Globus pallidus (tissue), 1 donor: ENCODE results near the gene IGSF9B.

Experiments
- DNase-seq: peaks from one replicate; pipeline ENCODE4 v3.0.0-alpha.2; 2015; ENCODE audit warnings: low spot score

Gene IGSF9B

GRCh38 chr11:133983660-133984316 is 27.0 kb upstream of the IGSF9B start:
- DNase-seq = no peak

- DNase-seq = no peak
Observed at GRCh38 chr11:133982876-133983275, 26.1 kb upstream of the IGSF9B start.

- DNase-seq = no peak
Observed at GRCh38 chr11:133982151-133982550, 25.4 kb upstream of the IGSF9B start.

GRCh38 chr11:133981156-133981555 is 24.4 kb upstream of the IGSF9B start:
- DNase-seq = no peak

GRCh38 chr11:133980665-133981064 is 23.9 kb upstream of the IGSF9B start:
- no peak for DNase-seq

- no peak for DNase-seq
Observed at GRCh38 chr11:133978794-133979193, 22.0 kb upstream of the IGSF9B start.

- DNase-seq = no peak
Observed at GRCh38 chr11:133977067-133977677, 20.4 kb upstream of the IGSF9B start.

GRCh38 chr11:133975488-133975849 is 18.7 kb upstream of the IGSF9B start:
- DNase-seq = no peak

GRCh38 chr11:133974836-133975487 is 18.2 kb upstream of the IGSF9B start:
- no peak for DNase-seq

- no peak for DNase-seq
Observed at GRCh38 chr11:133971881-133972280, 15.1 kb upstream of the IGSF9B start.

- DNase-seq = no peak
Observed at GRCh38 chr11:133969112-133969511, 12.3 kb upstream of the IGSF9B start.

GRCh38 chr11:133968300-133968699 is 11.5 kb upstream of the IGSF9B start:
- DNase-seq = no peak

DNA sequence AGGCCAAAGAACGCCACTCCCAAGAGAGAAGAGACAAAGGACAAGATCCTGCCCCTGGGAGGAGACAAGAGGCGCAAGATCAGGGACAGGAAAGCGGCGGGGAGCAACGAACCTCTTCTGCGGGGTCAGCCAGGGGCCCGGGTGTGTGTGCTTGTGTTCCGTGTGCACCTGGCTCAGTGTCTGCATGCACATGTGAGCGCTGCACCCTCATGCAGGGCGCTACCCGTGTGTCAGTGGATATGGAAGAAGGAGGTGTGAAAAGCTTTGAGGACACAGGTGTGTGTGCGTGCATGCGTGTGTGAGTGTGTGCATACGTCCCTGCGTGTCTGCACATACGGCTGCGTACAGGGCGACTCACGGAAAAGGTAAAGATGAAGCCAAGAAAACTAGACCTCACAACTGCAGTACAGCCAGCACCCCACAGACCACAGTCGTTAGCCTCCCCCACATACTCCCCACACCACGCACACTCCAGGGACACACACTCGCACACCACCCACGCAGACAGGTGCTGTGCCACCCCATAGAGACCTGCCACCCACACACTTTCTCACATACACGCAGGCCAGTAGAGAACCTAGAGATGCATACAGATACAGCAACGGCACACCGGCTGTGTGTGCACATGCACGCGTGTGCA is 11.0 kb upstream of the IGSF9B start:
- no peak for DNase-seq

DNA sequence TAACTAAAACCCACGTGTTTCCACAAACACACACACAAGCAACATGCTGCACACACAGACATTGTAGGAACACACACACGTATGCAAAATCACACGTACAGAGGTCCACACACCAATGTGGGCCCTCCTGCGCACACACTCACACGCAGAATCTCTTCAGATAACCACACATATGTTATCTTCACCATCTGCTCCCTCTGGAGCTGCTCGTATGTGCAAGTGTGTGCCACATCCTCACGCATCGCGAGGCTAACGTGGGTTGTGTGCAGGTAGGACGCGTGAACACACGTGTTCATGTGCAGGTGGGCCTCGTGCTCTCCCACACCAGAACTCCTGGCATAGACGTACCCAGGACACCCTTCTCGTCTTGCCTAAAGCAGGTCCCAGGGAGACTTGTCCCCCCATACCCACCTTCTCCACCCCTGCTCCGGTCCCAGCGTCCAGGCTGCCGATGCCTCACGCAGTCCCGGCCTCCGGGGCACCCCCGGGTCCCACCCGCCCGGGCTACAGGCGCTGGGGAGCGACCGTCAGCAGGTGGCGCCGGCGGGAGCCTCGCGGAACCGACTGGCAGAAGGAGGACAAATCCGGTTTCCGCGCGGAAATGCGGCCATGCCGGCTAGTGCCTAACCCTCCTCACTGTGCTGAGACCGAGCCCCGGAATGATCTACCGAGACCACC is 10.3 kb upstream of the IGSF9B start:
- no peak for DNase-seq

DNA sequence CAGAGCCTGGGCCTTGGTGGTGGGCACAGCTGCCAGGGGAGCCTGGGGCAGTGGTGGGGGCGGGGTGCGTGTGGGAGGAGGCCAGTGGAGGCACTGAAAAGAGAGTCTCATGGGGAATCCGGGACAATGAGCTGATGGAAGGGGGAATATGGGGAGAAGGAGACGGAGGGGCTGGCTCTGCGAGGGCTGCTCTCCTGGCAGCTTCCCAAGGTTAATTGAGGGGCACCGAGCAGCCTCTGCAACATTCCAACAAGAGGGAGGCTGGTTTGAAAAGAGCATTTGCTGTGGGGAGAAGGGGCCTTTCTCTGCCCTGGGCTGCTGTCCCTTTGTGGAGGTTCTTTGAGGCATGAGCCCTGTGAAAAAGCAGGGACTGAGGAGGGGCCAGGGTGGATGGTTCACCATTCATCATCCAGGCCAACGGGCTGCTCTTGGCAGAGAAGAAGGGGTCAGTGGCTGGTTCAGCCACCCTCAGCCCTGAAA is 9.4 kb upstream of the IGSF9B start:
- no peak for DNase-seq

GRCh38 chr11:133965031-133965601 is 8.3 kb upstream of the IGSF9B start:
- DNase-seq = no peak

GRCh38 chr11:133964356-133964755 is 7.6 kb upstream of the IGSF9B start:
- no peak for DNase-seq

GRCh38 chr11:133961890-133962289 is 5.1 kb upstream of the IGSF9B start:
- DNase-seq = no peak

DNA sequence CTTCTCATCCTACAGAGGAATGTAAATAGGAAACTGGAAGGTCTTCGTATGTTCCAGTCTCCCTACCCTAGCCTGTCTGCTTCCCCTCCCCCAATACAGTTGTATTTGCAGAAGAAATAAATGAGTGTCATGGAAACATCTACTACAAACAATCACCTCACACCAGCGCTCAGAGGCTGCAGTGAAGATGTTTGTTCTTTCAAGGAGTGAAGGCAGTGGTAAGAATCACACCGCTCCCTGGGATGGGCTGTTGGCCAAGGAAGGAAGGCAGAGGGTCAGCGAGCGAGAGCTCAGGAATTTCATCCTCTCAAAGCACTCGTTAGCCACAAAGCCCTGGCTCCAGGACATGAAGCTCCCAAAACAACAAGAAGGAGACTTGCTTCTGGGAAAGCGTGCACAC is 1.1 kb upstream of the IGSF9B start:
- no peak for DNase-seq

- DNase-seq = no peak
Observed at GRCh38 chr11:133955945-133956421, 785 bp downstream of the IGSF9B start.

- DNase-seq = no peak
Observed at GRCh38 chr11:133955081-133955891, 1.5 kb downstream of the IGSF9B start.
